PFSK-1 (cell line): ENCODE results near the gene RALGPS1.

Experiments used
- POLR2AphosphoS5 ChIP-seq: IDR thresholded peaks from 2 replicates; pipeline ENCODE4 v1.6.1; 2012; ENCODE audit warnings: low read depth, mild to moderate bottlenecking, control low read depth, low read length, moderate library complexity
- SIN3A ChIP-seq: IDR thresholded peaks from 2 replicates; pipeline ENCODE4 v1.6.1; 2012; ENCODE audit warnings: mild to moderate bottlenecking, low read length, moderate library complexity, borderline replicate concordance; ENCODE audit not compliant: insufficient read depth
- TAF1 ChIP-seq: IDR thresholded peaks from 2 replicates; pipeline ENCODE4 v1.6.1; 2012; ENCODE audit warnings: low read length, control low read depth, borderline replicate concordance; ENCODE audit not compliant: insufficient read depth
- TF ChIP-seq, protein P1 (sequence below), 2 experiments: IDR thresholded peaks; 2 replicates each; pipeline versions ENCODE4 v1.6.1 to v1.8.0; 2011 to 2012; ENCODE audit warnings: low read depth in 2 of 2, low read length in 2 of 2, control low read depth in 1 of 2, inconsistent platforms in 1 of 2, mild to moderate bottlenecking in 1 of 2, moderate library complexity in 1 of 2; ENCODE audit not compliant: insufficient read depth in 1 of 2

DNA sequence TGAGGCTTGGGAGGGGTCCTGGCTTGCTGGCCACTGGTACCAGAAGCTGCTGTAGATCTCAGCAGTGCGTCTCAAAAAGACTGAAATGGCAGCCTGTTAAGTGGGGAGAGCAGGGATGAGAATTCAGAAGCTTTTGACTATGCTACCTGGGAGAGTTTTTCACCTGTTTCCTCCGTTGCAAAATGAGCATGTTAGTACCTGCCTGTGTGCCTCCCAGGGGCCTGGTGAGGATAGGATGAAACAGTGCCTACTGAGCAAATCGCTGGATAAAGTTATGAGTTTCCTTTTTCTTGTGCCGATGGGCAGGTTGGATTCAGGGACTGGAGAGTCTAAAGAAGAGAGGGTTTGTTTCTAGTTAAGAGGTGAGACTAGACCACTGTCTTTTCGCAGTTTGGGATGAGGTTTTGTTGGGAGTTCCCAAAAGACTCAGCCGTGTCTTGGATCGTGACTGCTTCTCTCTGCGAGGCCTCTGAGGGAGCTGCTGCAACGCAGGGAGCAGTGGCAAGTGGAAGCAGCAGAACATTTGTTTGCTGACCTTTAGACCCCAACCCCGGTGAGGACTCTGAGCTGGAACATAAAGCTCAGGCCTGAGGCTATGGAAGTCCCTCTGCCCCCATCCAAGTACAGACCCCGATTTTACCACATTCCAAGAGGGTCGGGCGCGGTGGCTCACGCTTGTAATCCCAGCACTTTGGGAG lies 1.4 kb downstream of the RALGPS1 start:
- TF ChIP-seq SIN3A (no peak), TAF1 (no peak), POLR2AphosphoS5 (no peak)
- TF ChIP-seq, protein P1, sequence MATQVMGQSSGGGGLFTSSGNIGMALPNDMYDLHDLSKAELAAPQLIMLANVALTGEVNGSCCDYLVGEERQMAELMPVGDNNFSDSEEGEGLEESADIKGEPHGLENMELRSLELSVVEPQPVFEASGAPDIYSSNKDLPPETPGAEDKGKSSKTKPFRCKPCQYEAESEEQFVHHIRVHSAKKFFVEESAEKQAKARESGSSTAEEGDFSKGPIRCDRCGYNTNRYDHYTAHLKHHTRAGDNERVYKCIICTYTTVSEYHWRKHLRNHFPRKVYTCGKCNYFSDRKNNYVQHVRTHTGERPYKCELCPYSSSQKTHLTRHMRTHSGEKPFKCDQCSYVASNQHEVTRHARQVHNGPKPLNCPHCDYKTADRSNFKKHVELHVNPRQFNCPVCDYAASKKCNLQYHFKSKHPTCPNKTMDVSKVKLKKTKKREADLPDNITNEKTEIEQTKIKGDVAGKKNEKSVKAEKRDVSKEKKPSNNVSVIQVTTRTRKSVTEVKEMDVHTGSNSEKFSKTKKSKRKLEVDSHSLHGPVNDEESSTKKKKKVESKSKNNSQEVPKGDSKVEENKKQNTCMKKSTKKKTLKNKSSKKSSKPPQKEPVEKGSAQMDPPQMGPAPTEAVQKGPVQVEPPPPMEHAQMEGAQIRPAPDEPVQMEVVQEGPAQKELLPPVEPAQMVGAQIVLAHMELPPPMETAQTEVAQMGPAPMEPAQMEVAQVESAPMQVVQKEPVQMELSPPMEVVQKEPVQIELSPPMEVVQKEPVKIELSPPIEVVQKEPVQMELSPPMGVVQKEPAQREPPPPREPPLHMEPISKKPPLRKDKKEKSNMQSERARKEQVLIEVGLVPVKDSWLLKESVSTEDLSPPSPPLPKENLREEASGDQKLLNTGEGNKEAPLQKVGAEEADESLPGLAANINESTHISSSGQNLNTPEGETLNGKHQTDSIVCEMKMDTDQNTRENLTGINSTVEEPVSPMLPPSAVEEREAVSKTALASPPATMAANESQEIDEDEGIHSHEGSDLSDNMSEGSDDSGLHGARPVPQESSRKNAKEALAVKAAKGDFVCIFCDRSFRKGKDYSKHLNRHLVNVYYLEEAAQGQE (IDR thresholded peaks at IDR 0.05; ENCODE audit: insufficient read depth in 1 of 2, low read depth in 2 of 2, low read length in 2 of 2) = no peak
